GM12878 (cell line): ENCODE measurements around the gene DGKB.

Experiments
- BCLAF1 ChIP-seq: fragments of 450-650 bp; IDR thresholded peaks from 2 replicates; pipeline ENCODE4 v1.6.1; 2017; ENCODE audit warnings: antibody characterized with exemption, mild to moderate bottlenecking, moderate library complexity
- E2F8 ChIP-seq: fragments of 450-650 bp; IDR thresholded peaks from 2 replicates; pipeline ENCODE4 v1.6.1; 2018; ENCODE audit warnings: mild to moderate bottlenecking, low read depth, moderate library complexity; ENCODE audit not compliant: partially characterized antibody
- FOS ChIP-seq: IDR thresholded peaks from 3 replicates; pipeline ENCODE4 v1.6.1; 2011; ENCODE audit warnings: borderline replicate concordance; ENCODE audit not compliant: insufficient read length; ENCODE audit errors: extremely low read depth
- RAD21 ChIP-seq: IDR thresholded peaks from 2 replicates; pipeline ENCODE4 v1.6.1; 2011; ENCODE audit warnings: mild to moderate bottlenecking, low read depth, low read length, moderate library complexity; ENCODE audit not compliant: insufficient read depth
- RFX5 ChIP-seq: IDR thresholded peaks from 2 replicates; pipeline ENCODE4 v1.6.1; 2011; ENCODE audit warnings: low read depth, low read length, improper control_type of control experiment
- SIN3A ChIP-seq: IDR thresholded peaks from 2 replicates; pipeline ENCODE4 v1.6.1; 2012; ENCODE audit warnings: low read depth, low read length, improper control_type of control experiment
- YBX1 ChIP-seq: fragments of 450-650 bp; IDR thresholded peaks from 2 replicates; pipeline ENCODE4 v1.6.1; 2016; ENCODE audit warnings: antibody characterized with exemption
- TF ChIP-seq, protein P1 (sequence below): fragments of 450-650 bp; IDR thresholded peaks from 2 replicates; pipeline ENCODE4 v1.6.1; 2017; ENCODE audit warnings: borderline replicate concordance
- TF ChIP-seq, protein P2 (sequence below), 3 experiments: IDR thresholded peaks in 2 of 3; conservative IDR thresholded peaks in 1 of 3; 2 replicates each; pipeline ENCODE4 v1.5.1; 2011; ENCODE audit warnings: low read depth in 3 of 3, low read length in 3 of 3, mild to moderate bottlenecking in 3 of 3, control low read depth in 2 of 3, moderate library complexity in 2 of 3, inconsistent platforms in 1 of 3, mixed read lengths in 1 of 3; ENCODE audit not compliant: control insufficient read depth in 2 of 3, insufficient read depth in 1 of 3; ENCODE audit errors: extremely low read depth in 1 of 3

DNA sequence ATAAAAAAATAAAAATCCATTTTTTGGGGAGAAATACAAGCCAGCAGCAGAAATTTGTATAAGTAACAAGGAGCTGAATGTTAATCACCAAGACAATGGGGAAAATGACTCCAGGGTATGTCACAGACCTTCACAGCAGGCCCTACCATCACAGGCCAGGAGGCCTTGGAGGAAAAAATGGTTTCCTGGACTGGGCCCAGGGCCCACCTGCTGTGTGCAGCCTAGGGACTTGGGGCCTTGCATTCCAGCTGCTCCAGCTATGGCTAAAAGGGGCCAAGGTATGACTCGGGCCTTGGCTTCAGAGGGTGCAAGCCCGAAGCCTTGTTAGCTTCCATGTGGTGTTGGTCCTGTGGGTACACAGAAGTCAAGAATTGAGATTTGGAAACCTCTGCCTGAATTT lies 126.3 kb downstream of the DGKB start:
- TF ChIP-seq SIN3A (no peak), RAD21 (no peak), RFX5 (no peak), YBX1 (no peak), FOS (no peak), E2F8 (no peak), BCLAF1 (no peak)
- TF ChIP-seq, protein P1, sequence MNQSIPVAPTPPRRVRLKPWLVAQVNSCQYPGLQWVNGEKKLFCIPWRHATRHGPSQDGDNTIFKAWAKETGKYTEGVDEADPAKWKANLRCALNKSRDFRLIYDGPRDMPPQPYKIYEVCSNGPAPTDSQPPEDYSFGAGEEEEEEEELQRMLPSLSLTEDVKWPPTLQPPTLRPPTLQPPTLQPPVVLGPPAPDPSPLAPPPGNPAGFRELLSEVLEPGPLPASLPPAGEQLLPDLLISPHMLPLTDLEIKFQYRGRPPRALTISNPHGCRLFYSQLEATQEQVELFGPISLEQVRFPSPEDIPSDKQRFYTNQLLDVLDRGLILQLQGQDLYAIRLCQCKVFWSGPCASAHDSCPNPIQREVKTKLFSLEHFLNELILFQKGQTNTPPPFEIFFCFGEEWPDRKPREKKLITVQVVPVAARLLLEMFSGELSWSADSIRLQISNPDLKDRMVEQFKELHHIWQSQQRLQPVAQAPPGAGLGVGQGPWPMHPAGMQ, result no peak
- TF ChIP-seq, protein P2, sequence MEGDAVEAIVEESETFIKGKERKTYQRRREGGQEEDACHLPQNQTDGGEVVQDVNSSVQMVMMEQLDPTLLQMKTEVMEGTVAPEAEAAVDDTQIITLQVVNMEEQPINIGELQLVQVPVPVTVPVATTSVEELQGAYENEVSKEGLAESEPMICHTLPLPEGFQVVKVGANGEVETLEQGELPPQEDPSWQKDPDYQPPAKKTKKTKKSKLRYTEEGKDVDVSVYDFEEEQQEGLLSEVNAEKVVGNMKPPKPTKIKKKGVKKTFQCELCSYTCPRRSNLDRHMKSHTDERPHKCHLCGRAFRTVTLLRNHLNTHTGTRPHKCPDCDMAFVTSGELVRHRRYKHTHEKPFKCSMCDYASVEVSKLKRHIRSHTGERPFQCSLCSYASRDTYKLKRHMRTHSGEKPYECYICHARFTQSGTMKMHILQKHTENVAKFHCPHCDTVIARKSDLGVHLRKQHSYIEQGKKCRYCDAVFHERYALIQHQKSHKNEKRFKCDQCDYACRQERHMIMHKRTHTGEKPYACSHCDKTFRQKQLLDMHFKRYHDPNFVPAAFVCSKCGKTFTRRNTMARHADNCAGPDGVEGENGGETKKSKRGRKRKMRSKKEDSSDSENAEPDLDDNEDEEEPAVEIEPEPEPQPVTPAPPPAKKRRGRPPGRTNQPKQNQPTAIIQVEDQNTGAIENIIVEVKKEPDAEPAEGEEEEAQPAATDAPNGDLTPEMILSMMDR (IDR thresholded peaks at IDR 0.05 in 2 of 3, conservative IDR thresholded peaks at IDR 0.05 in 1 of 3; ENCODE audit: control insufficient read depth in 2 of 3, extremely low read depth in 1 of 3, insufficient read depth in 1 of 3, low read depth in 3 of 3, low read length in 3 of 3), result no peak
